DOHH2 (cell line): Measurements from ENCODE around the gene GAS2.

Experiments used
- CTCF ChIP-seq: fragments of 200-600 bp; sonication (generic); IDR thresholded peaks from one replicate; pipeline ENCODE4 v1.5.1; 2014; ENCODE audit warnings: antibody characterized with exemption, mild to moderate bottlenecking, low read depth, low read length; ENCODE audit not compliant: poor library complexity, severe bottlenecking
- EZH2phosphoT487 ChIP-seq: fragments of 200-600 bp; sonication (generic); IDR thresholded peaks from 2 replicates; pipeline ENCODE4 v1.6.1; 2017; ENCODE audit warnings: borderline replicate concordance, mild to moderate bottlenecking, antibody characterized with exemption, low read length, moderate library complexity, mixed read lengths

- TF ChIP-seq CTCF (no peak), EZH2phosphoT487 (no peak)
Observed at GRCh38 chr11:22690257-22690656, 23.8 kb downstream of the GAS2 start.
